GM18858 (cell line): ENCODE data around the gene PNMA6A.
"Not testable (repeated sequence)": the region's sequence is repeated elsewhere in the genome, so short reads cannot be mapped to it uniquely, and the experiment has no call there.

Experiments used
- ATAC-seq: cut with Tn5 transposase; IDR thresholded peaks from one replicate; pipeline ENCODE4 v1.9.1; 2021; ENCODE audit not compliant: unreplicated experiment

Gene PNMA6A

DNA sequence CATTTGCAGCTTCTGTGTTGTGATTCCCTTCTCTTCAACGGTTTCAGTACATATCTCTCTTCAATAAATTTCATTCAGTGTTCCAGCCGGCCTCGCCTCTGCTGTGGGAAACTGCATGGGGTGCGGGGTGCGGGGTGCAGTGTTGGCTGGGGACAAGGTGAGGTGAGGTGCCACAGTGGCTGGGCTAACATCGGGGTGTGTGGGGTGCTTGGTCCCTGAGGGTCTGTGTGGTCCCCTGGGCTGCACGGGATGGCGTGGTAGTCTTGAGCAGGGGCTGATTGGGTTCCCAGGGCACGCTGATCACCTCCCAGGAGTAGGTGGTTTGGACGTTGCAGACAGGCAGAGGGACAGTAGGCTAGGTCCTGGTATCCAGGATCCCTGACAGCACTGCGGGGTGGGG lies 2.7 kb downstream of the PNMA6A start:
- no peak for ATAC-seq

DNA sequence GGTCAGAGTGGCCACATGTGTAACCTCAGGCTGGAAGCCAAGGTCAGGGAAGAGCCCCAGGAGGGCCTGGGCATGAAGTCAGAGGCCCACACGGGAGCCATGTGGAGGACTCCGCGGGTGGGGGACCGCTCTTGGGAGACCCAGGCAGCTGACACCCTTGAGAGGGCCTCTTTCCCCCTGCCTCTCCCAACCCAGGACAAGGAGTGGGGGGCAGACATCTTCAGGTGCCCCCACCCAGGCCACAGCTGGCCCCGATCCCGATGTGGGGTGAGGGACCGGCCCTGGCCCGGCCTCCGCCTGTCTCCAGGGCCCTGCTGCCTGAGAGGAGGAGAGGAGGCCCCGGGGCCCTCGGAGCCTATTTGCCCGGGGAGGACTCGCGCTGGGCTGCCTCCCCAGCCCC lies 3.1 kb downstream of the PNMA6A start:
- no peak for ATAC-seq

- not testable (repeated sequence) for ATAC-seq
These were observed 5.3 kb downstream of the PNMA6A start for GRCh38 chrX:153077437-153078135.

GRCh38 chrX:153083238-153083923 lies 11.1 kb downstream of the PNMA6A start:
- ATAC-seq: not testable (repeated sequence)

GRCh38 chrX:153102418-153102817 lies 30.2 kb downstream of the PNMA6A start:
- no peak for ATAC-seq

- not testable (repeated sequence) for ATAC-seq
These were observed 32.7 kb downstream of the PNMA6A start for GRCh38 chrX:153104959-153105358.

DNA sequence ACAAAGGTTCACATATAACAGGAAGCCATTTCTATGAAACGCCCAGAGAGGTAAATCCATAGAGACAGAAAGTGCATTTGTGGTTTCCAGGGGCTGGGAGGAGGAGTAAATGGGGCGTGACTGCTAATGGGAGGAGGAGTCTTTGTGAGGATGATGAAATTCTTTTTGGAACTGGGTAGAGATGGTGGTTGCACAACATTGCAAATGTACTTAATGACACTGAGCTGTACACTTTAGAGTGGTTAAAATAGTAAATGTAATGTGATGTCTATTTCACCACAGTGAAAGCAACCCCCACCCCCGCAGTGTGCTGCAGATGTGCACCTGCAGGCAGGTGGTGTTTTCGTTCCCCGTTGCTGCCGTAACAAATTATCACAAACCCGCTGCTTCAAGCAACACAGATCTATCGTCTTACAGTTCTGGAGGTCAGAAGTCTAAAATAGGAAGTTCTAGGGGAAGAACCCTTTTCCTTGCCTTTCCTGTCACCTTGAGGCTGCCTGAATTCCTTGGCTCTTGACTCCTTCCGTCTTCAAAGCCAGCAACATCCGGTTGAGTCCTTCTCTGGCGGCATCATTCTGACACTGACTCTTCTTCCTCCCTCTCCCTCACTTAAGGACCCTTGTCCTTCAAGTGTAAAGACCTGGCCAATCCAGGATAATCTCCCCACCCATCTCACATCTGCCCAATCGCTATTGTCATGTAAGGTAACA lies 34.0 kb downstream of the PNMA6A start:
- ATAC-seq: not testable (repeated sequence)

- ATAC-seq: not testable (repeated sequence)
These were observed 38.5 kb downstream of the PNMA6A start for GRCh38 chrX:153110735-153111134.

DNA sequence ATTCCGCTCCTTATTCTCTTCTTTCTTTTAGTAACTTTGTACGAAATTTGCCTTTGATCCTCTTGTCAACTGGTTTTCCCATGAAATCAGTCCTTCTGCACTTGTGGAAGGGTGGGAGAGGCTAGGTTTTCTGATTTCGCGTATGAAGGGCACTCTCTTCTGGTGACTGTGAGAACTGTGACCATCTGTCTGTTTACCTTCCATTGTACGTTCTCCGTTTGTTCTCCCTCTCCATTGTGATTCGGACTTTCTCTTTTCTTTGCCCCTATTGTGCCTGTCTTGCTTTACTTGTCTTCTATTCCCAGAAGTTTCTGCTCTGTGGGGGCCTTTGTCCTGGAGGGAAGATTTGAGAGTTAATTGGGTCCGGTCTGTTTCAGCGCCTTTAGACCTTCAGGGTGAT lies 41.6 kb downstream of the PNMA6A start:
- ATAC-seq: not testable (repeated sequence)

DNA sequence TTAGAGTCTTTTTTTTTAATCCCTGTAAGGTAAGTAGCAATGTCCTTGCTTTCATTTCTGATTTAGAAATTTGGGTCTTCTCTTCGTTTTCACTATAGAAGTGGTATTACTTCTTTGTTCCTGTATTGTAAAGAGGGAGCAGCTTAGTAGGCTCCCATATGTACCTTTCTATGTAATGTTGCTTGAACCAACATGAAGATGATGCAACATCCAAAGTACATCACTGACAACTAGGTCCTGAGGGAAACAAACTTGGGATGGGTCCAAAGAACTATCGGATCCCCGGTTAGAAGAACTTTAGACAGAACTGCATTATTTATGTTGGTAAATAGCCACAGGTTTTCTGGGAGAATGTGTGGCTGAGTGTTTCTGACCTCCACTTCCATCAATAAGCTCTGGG lies 45.5 kb downstream of the PNMA6A start:
- not testable (repeated sequence) for ATAC-seq

DNA sequence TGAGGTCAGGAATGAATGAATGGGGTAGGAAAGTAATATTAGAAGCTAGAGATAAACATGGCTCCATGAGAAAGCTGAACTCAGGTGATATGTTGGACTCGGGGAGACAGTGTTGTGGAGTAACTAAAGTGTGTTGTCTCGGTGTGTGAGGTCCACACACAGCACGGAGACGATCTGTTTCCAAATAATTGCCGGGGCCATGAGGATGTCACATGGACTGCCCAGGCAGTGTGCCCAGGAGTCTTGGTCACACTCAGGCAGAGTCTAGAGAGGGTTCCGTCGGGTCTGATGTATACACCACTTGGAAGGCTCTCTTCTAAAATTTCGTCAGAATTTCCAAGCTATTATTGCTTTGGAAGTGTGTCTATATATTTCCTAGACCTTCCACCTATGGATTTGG lies 48.0 kb downstream of the PNMA6A start:
- ATAC-seq: not testable (repeated sequence)

GRCh38 chrX:153123468-153123867 lies 51.2 kb downstream of the PNMA6A start:
- not testable (repeated sequence) for ATAC-seq
